Measurements from ENCODE around the gene NAA30. TPM values are rescaled to one million over a fixed set of nuclear protein-coding genes. Genes with fewer than 3 reads are reported as not detected.
"Not testable (repeated sequence)": the region's sequence is repeated elsewhere in the genome, so short reads cannot be mapped to it uniquely, and the experiment has no call there.

The NAA30 gene
- total RNA-seq, 1 donor from 2014 or later: 21.4 TPM

GRCh38 chr14:57355081-57355800, 35.1 kb upstream of the NAA30 start:
- no peaks in the 10 kb centered on the region for H3K36me3 ChIP-seq (ENCODE audit: control insufficient read depth, insufficient read depth, low read length)
- no peak for TF ChIP-seq CTCF (IDR thresholded peaks at IDR 0.05; ENCODE audit: insufficient read depth, low read length, poor library complexity, severe bottlenecking)
- DNase-seq (ENCODE audit: low read depth): no peak
- H3K4me3 ChIP-seq (ENCODE audit: low read depth, low read length): no peak overlapping the region
- H3K27me3 ChIP-seq (ENCODE audit: control insufficient read depth, insufficient read depth, low read length): no peaks in the 10 kb centered on the region

- peak; percentile 41 for DNase-seq (ENCODE audit: low read depth)
- Histone ChIP-seq H3K27me3 (ENCODE audit: control insufficient read depth, insufficient read depth, low read length) (no peaks in the 10 kb centered on the region), H3K36me3 (ENCODE audit: control insufficient read depth, insufficient read depth, low read length) (no peaks in the 10 kb centered on the region), H3K4me3 (ENCODE audit: low read depth, low read length) (no peak overlapping the region)
- no peak for TF ChIP-seq CTCF (IDR thresholded peaks at IDR 0.05; ENCODE audit: insufficient read depth, low read length, poor library complexity, severe bottlenecking)
Observed at GRCh38 chr14:57362361-57362760, 28.0 kb upstream of the NAA30 start.

GRCh38 chr14:57364659-57365450, 25.5 kb upstream of the NAA30 start:
- no peak overlapping the region for H3K4me3 ChIP-seq (ENCODE audit: low read depth, low read length)
- no peaks in the 10 kb centered on the region for H3K27me3 ChIP-seq (ENCODE audit: control insufficient read depth, insufficient read depth, low read length)
- TF ChIP-seq CTCF (IDR thresholded peaks at IDR 0.05; ENCODE audit: insufficient read depth, low read length, poor library complexity, severe bottlenecking): no peak
- DNase-seq (ENCODE audit: low read depth): no peak
- H3K36me3 ChIP-seq (ENCODE audit: control insufficient read depth, insufficient read depth, low read length): no peaks in the 10 kb centered on the region

GRCh38 chr14:57370187-57370586, 20.2 kb upstream of the NAA30 start:
- not testable (repeated sequence) for H3K36me3 ChIP-seq (ENCODE audit: control insufficient read depth, insufficient read depth, low read length); DNase-seq (ENCODE audit: low read depth); H3K27me3 ChIP-seq (ENCODE audit: control insufficient read depth, insufficient read depth, low read length); H3K4me3 ChIP-seq (ENCODE audit: low read depth, low read length)

- no peak for TF ChIP-seq CTCF (IDR thresholded peaks at IDR 0.05; ENCODE audit: insufficient read depth, low read length, poor library complexity, severe bottlenecking)
- DNase-seq (ENCODE audit: low read depth): no peak
- no peaks in the 10 kb centered on the region for H3K36me3 ChIP-seq (ENCODE audit: control insufficient read depth, insufficient read depth, low read length)
- no peaks in the 10 kb centered on the region for H3K27me3 ChIP-seq (ENCODE audit: control insufficient read depth, insufficient read depth, low read length)
- no peak overlapping the region for H3K4me3 ChIP-seq (ENCODE audit: low read depth, low read length)
Observed at GRCh38 chr14:57371013-57371412, 19.4 kb upstream of the NAA30 start.

- Histone ChIP-seq H3K4me3 (ENCODE audit: low read depth, low read length) (no peak overlapping the region), H3K27me3 (ENCODE audit: control insufficient read depth, insufficient read depth, low read length) (no peaks in the 10 kb centered on the region)
- DNase-seq (ENCODE audit: low read depth): no peak
Observed at GRCh38 chr14:57375156-57375555, 15.2 kb upstream of the NAA30 start.

More at GRCh38 chr14:57375156-57375555, 15.2 kb upstream of the NAA30 start:
- H3K36me3 ChIP-seq (ENCODE audit: control insufficient read depth, insufficient read depth, low read length): no peaks in the 10 kb centered on the region
- TF ChIP-seq CTCF (IDR thresholded peaks at IDR 0.05; ENCODE audit: insufficient read depth, low read length, poor library complexity, severe bottlenecking): no peak
